HG02798 (cell line): Measurements from ENCODE around the gene EYA4.

Experiments used
- ATAC-seq: cut with Tn5 transposase; IDR thresholded peaks from one replicate; pipeline ENCODE4 v1.9.1; 2021; ENCODE audit warnings: mild to moderate bottlenecking; ENCODE audit not compliant: unreplicated experiment, poor library complexity

The EYA4 gene

DNA sequence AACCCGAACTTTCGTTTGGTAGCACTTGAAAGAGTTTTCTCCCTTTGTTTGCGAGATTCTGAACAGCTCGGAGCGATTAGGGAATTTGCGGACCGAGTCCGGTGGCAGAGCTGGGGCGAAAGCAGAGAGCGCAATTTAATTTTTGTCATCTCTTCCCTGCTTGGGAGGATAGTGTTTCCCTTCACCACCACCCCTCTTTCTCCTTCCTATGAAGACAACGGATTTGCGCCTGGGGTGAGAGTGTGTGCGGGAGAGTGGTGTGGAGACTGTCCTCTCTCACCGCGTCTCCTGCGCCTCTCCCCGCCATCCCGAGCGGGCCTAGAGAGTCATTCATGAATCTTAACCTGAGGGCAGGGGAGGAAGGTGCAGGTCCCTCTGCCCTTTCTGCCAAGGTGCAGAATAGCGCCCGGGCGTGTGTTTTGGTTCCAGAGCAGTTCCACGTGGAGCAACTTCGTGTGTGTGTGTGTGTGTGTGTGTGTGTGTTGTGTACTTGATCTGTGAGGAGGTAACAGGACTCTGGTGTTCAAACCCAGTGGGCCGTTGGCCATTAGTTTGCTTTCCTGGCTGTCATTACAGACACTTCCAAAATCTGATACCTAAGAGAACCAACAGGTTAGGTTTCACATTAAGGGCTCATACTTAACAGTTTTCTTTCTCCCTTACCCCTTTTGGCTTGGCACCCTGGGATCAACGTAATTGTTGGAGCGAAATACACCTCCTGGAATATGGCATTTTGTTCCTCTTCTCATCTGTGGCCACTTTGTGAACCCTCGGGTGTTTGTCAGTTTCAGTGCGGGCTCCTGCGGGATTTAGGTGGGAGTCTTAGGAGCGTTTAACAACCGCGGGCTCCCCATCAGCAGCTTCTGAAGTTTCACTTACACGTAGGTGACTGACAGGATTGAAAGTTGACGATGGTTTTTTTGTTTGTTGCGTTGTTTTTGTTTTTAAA lies 1.8 kb downstream of the EYA4 start:
- no peak for ATAC-seq

DNA sequence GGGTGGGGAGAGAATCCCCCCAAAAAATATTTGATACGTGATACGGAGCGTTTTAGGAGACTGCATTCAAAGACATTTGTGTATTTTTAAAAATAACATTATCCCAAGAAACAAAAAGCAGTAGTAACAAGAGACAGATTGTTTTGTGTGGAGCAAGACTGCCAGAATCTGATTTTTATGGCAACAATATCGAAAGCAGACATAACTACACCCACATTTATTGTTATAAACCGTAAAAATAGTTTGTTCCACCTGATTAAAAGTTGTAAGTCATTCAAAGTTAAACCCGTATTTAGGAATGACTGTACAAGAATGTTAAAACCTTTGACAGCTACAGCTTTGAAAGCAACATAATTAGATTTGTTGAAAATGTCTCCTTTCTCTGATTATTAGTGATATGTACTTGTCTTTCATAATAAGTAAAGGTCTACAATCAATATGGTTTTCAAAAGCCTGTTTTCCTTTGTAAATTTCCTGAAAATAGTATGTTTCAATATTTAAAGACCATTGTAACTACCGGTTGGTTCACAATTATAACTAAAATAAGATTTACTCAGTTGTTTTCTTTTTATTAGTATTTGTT lies 2.7 kb downstream of the EYA4 start:
- ATAC-seq = no peak

DNA sequence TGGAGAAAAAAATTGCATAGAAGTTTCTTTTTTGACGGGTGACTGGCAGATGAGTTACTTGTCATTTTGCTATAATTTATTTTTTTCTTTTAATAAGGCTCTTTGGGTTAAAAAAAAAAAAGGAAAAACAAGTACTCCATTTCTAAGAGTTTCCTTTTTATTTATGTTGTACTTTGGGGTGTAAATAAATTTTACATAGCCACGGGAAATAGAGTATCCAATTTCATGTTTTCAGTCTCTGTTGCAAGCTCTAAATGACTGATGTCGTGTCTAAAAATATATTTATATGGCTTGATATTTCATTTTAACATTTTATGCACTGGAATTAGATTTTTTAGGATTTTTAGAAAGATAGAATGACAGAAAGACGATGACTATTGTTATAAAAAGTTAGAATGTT lies 3.4 kb downstream of the EYA4 start:
- no peak for ATAC-seq

DNA sequence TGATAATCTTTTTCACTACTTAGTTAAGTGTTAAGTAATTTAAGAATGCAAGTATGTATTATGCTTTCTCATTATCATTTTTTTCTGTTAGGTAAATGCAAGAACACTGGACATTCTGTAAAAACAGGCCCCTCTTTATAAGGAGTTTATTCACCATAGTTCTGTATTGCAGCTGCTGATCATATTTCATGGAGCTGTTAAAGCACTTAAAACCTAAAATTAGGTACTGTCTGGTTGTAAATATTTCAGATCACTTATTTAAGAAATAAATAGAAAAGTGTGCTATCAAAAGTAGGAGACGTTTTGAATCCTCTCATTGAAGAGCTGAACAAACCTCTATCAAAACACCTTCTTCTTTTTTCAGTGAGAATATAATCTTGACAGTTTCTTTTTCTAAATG lies 3.9 kb downstream of the EYA4 start:
- no peak for ATAC-seq

DNA sequence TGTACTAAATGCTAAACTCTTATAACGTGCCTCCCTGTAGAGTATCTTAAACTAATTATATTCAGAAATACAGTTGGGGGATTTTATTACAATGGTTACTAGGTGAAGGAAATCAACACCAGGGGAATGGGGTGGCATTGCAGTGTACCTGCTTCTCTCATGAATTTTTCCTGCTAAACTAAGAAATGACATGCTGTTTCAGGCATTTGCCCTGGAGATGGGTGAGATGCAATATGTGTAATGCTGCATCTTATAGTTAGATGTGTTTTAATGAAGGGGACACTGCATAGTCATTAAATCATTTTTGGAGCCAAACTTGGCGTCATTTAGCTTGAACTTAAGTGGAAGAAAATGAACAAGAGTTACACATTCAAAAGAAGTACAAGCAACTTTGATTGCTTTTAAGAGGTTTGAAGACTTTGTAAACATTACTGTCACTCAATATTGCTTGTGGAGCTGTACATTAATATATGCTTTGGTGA lies 4.3 kb downstream of the EYA4 start:
- no peak for ATAC-seq

DNA sequence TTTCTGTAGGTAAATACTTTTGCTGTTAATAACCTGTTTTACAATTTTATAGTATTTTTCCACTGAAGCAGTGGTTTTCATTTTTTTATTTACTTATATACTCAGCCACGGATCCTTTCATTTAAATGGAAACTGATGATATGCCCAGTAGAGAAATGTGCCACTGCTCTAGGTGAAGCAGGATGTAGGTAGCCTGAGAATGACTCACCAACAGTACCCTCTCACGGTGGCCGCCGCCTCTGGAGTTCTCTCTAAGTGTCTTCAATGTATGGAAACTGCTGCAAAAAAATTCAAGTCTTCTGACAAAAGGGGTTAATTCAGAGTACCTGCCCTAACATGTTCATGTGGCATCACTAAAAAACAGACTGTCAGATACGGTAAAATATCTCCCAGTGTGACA lies 6.4 kb downstream of the EYA4 start:
- ATAC-seq = no peak

DNA sequence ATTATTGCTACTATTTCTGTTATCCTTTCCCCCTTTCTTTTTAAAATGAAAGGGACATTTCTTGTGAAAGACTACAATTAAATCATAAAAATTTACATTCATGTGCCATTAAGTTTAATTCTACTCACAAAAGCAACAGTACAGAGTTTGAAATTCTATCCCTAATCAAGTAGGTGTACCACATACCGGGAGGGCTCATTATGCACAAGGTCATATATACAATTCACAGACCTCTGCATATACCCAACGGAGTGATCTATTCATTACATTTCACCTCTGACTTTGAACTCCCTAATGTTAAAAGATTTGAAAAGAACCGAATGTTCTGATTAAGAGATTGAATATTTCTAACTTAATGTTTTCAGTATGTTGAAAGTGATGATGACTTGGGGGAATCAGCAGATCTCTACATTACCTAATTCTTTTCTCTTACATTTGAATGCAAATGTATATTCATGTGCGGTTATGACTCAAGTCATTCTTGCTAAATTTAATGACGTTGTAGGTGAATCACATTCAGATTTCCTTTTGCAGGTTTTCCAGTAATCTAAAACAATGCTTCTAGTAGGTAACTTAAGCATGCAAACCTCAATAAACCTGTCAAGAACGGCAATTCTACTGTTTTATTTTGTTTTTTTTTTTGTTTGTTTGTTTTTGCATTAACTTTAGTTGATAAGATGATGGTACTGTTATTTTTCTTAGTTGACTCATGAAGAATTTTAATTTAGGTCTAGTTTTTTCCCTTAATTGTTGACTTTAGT lies 7.3 kb downstream of the EYA4 start:
- no peak for ATAC-seq

DNA sequence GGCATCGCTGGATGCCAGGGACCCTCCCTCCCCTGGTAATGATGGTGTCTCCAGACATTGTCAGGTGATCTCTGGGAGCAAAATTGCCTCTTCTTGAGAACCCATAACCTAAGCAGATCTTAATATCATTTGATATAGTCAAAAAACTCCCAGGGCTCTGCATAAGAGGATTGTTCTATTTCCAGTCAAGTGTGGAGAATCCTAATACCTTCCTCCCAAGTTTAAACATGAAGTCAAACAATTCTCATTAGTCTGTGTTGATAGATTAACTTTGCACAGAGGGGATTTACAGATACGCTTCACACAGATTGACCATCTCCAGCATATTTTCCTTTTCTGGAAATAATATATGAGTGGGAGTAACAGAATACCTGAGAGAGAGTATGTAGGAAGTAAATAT lies 10.5 kb downstream of the EYA4 start:
- ATAC-seq = no peak

DNA sequence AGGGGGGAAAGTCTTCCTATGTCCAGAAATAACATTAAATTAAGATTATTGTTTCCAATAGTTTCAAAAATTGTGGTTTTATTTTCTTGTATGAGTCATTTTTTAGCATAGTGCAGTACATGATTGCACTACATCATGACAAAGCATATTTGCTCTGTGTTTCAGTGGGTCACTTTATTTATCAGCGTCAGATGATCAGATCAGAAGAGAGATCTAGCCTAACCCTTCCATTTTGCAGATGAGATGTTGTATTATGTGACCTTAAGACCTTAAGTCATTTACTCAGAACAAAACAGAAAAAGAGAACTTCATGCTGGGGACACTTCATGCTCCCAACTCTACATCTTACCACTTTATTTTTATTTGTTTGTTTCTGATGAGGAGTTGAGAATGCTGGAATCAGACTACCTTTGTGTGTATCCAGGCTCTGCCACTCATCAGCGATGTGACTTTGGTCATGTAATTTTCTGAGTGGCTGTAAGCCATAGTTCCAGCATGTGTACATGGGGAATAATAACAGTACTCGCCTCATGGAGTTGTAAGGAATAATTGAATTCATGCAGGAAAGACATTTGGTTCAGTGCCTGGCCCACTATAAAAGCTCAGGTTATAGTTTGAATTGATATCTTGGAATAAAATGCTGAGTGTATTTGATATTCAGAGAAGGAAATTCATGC lies 13.5 kb downstream of the EYA4 start:
- ATAC-seq = no peak

DNA sequence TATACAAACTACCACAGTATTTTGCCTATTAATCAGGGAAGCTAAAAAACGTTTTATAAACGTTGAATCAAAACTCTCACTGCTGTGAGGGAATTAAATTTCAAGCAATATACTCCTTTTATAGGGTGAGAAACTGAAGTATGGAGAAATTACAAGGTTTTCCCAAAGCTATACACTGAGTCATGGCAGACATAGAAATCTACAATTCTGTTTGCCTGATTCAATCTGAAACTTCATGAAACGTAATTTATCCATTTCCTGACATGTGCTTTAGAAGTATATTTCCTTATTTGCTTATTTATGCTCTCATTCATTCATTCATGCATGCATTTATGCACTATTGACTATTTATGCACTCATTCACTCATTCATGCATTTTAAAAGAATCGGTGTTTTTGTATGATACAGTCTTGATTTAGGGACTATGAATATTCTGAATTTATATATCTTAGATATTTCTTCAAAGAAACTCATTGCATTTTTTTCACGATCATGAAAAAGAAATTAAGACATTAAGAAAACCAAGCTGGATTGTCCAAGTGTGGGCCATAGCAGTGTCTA lies 16.5 kb downstream of the EYA4 start:
- ATAC-seq = no peak

DNA sequence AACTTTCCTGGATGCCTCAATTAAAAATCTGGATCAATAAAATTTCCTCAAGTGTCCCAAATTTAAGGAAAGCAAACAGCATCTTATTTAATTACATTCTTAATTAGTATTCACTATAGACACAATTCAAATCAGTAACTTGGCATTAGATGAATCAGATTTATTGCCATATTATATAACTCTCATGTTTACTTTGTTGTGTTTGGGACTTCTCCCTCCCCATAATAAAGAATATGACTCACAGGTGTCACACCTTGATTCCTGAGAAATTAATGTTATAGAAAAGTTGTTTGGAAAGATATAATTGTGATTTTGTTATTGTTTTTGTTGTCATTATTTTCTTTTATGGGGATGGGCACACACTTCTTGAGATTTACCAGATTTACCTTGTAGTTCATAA lies 18.4 kb downstream of the EYA4 start:
- ATAC-seq = no peak

DNA sequence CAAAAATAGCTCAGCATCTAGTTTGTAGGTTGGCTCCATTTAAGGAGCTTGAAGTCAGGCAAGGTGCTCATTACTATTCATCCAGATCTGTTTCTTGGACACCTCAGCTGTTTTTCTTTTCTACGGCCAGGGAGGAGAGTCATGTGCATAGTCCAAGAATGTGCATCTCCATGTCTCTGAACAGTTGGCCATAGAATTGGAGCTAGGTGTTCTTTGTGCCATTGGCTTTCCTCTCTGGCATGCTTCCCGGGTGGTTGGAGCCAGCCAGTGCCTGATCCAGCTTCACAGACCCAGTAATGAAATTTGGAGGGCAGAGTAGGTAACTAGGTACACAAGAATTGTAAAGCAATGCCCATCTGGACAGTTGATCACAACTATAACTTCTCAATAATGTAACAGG lies 21.6 kb downstream of the EYA4 start:
- no peak for ATAC-seq

DNA sequence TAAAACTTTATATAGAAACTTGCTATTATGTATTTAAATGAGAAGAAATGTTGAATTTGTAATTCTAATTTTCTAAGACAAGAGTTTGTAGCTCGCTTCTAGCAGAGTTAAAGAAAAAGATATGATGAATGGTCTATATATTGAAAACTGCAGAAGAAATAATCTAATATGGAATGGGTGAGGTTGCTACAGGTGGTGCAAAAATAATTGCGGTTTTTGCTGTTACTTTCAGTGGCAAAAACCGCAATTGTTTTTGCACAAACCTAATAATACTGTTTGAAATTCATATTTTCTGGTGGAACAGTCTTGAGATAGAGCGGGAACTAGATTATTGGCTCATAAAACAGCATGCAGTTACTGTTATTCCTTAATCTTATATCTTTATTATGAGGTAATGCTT lies 23.9 kb downstream of the EYA4 start:
- ATAC-seq = no peak

DNA sequence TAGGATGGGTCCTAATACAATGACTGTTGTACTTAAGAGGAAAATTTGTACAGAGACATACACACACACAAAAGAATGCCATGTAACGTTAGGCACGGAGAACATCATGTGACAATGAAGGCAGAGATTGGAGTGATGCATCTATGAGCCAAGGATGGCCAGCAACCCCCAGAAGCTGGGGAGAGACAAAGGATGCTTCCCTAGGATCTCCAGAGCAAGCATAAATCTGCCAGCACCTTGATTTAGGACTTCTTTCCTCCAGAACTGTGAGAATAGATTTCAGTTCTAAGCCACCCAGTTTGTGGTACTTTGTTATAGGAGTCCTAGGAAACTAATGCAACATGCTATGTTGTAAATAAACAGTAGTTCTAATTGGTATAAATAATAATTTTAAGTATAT lies 25.0 kb downstream of the EYA4 start:
- ATAC-seq = no peak

DNA sequence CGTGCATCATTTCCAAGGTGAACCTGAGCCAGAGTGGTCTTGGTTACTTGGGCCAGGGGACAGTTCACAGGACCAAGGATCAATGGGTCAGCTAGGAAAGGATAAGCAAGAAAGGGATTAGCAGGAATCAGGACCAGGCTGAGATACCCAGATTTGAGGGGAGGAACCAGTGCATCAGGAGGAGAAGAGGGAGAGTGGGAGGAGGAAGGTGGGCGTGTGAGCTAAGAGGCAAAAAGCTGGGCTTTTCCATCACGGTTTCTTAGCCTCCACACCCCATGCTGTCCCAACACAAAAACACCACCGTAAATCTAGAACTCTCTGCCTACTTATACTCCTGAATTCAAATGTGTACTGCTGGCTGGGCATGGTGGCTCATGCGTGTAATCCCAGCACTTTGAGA lies 27.5 kb downstream of the EYA4 start:
- no peak for ATAC-seq

DNA sequence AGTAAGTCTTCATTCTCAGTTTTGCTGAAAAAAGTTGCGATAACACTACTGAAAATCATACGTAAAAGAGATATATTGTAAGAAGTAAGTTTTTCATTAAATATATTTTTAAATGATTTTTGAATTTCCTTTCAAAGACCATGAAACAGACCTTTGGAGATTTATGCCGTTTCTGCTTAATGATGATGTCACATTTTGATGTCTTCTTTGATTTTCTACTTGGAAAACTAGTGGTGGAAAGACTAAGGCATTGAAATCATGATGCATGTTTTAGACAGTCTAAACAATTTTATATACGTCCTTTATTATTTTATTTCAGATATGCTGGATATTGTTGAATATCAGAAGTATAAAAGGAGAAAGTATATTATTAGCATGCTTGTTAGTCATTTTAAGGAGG lies 33.7 kb downstream of the EYA4 start:
- no peak for ATAC-seq

DNA sequence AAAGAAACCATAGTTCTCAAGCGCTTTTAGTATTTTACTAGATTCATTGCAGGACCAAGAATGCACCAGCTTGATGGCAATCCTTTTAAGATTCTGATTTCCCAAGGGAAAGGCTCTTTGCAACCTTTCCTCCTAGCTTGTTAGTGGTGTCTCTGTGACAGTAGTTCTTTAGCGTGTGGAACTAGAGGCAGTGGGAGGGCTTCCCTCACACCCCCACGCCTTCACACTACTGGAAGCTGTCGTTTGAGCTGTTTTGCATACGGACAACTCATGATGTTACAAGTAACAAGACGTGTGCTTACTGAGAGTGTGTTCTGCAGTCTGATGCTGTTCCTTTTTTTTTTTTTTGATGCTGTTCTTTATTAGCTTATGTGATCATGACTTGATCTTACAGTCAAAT lies 34.1 kb downstream of the EYA4 start:
- no peak for ATAC-seq

DNA sequence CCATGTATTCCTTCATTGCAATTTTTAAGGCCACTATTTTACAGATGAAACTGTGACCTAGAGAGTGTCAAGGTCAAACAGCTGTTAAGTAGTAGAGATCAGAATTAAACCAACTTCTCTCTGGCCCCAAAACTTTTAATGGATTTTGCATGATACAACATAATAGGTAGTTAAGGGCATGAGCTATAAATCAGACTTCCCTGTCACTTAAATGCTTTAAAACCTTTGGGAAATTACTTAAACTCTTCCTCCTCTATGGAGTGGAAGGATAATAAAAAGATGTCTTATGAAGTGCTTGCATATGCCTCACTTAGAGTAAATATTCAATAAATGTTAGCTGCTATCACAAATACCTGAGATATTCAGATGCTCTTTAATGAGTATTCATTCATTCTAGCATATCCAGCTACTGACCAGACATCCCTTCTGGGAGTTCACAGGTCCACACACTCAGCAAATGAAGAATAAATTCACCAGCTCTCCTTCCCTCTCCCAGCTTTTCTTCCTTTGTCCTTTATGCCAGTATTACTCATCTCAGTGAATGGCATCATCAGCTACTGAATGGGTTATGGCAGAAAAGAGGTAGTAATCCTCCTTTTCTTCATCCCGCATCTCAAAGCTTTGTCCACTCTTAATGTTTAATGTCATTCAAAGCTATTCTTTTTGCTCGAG lies 36.2 kb downstream of the EYA4 start:
- ATAC-seq = no peak

DNA sequence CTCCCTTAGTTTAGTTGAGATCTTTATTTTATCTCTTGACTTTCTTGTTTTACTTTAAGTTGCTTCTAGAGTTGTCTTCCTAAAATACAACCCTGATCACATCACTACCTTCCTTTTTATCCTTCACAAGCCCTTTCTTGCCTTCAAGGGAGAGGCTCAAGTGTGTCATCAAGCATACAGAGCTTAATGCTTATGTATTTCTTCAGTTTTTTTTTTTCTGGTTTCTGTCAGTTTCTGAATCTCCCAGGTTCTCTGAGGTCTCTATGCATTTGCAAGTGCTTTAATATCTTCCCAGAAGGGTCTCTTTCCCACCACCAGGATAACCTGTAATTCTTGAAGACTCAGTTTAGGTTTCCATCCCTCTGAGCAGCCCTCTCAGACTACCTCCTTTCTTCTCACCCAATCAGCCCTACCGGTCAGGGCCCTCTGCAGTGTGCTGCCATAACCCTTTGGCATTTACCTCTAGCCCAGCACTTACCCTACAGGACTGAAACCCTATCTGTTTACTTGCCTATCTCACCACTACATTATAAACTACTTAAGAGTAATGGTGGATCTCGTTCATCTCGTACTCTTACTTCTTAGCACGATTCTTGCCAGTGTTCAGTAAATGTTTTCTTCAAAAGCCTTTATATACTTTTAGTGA lies 36.9 kb downstream of the EYA4 start:
- no peak for ATAC-seq
